Esophagus (tissue), 2 donors: ENCODE data around the gene FNIP1. TPM values are rescaled to one million over a fixed set of nuclear protein-coding genes. Genes with fewer than 3 reads are reported as not detected.

Experiments used
- H3K27ac ChIP-seq, 2 donors: one replicate each; pipeline ENCODE4 v1.5.1; 2013; ENCODE audit warnings: low read depth in 2 of 2, mild to moderate bottlenecking in 2 of 2, inconsistent platforms in 1 of 2, low read length in 1 of 2, moderate library complexity in 1 of 2
- H3K27me3 ChIP-seq, 2 donors: one replicate each; pipeline ENCODE4 v1.6.1; 2013; ENCODE audit warnings: low read length in 2 of 2, control low read depth in 1 of 2, mild to moderate bottlenecking in 1 of 2; ENCODE audit not compliant: insufficient read depth in 2 of 2, control insufficient read depth in 1 of 2
- H3K36me3 ChIP-seq, 2 donors: one replicate each; pipeline ENCODE4 v1.6.1; 2013; ENCODE audit warnings: low read length in 1 of 2; ENCODE audit not compliant: control insufficient read depth in 2 of 2, insufficient read depth in 2 of 2
- H3K4me1 ChIP-seq, 2 donors: one replicate each; pipeline ENCODE4 v1.6.1; 2013; ENCODE audit warnings: low read length in 1 of 2; ENCODE audit not compliant: control insufficient read depth in 2 of 2, insufficient read depth in 2 of 2
- H3K4me3 ChIP-seq, 2 donors: one replicate each; pipeline ENCODE4 v1.5.1; 2013; ENCODE audit warnings: low read length in 2 of 2, mild to moderate bottlenecking in 2 of 2, low read depth in 1 of 2, moderate library complexity in 1 of 2
- H3K9me3 ChIP-seq, 2 donors: one replicate each; pipeline ENCODE4 v1.6.1; 2013; ENCODE audit warnings: mild to moderate bottlenecking in 2 of 2, low read depth in 1 of 2, low read length in 1 of 2, moderate library complexity in 1 of 2; ENCODE audit not compliant: control insufficient read depth in 2 of 2, insufficient read depth in 1 of 2
- WGBS, 2 donors: extraction: QIAGEN DNeasy Blood & Tissue Kit; methylation state at CpG; one replicate each; pipeline ENCODE4 v1.1.7; 2013; 5-methylcytosine and 5-hydroxymethylcytosine counted together
- polyA plus RNA-seq, 2 donors: library from polyadenylated mRNA; stranded (reverse); fragments of 200-250 nt; gene quantifications; one replicate each; pipeline ENCODE4 v1.2.3, GENCODE V29; 2013
- donor health status: healthy with polysubstance abuse.
- donor health status: Bipolar disorder and iron deficiency.

The FNIP1 gene
- polyA plus RNA-seq, 2 donors, result 2.4 to 2.5 TPM

DNA sequence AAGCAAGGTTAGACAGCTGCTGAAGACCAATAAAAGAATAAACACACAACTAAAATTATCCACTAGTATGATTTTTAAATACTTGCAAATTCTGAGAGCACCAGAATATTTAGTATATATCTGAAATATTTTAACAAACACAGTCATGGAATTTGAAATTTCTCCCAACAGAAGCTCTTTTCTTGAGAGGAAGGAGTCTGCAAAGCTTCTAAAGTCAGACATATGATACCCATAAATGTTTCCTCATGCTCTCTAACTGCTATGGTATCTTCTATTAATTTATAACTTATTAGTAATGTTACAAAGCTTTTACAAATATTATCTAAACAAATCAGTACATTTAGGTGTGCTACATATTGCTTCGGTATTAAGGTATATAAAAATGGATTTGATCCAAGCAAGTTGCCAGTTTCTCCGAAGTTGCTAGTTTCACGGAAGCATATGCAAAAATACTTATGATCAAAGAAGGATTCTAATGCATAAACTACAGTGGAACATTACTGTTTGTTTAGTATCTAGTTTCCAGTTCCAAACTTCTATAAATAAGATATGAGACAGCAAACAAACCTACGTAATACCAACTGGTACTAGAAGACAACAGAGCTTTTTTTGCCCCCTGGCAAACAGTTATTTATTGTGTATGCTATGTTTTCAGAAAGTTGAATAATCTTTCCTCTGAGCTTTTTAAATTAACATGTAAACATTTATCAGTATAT, 22.0 kb downstream of the FNIP1 start:
- H3K9me3 ChIP-seq, result no peaks in the 10 kb centered on the region
- H3K36me3 ChIP-seq, result no peaks in the 10 kb centered on the region
- H3K4me1 ChIP-seq, result peaks cover 0 to 3% of the 10 kb centered on the region in 2 donors
- no peak overlapping the region for H3K4me3 ChIP-seq
- WGBS, 2 donors, result 64 to 76% methylated on average over 4 of the region's 4 CpGs
- H3K27ac ChIP-seq, result no peak overlapping the region
- no peaks in the 10 kb centered on the region for H3K27me3 ChIP-seq

DNA sequence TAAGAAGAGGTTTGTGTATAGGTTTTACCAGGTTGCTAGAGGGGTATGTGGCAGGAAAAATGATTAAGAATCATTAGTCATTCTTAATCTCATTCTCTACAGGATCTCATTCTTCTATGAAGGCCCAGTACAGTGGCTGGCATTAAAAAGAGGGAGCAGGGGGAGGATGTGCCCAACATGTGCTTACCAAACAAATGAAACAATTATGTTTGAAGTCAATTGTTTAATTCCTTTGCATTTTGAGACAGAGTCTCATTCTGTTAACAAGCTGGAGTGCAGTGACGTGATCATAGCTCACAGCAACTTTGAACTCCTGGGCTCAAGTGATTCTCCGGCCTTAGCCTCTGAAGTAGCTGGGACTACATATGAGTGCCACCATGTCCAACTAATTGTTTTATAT, 23.0 kb downstream of the FNIP1 start:
- Histone ChIP-seq H3K4me1 (peaks cover 0 to 3% of the 10 kb centered on the region in 2 donors), H3K4me3 (no peak overlapping the region), H3K27me3 (no peaks in the 10 kb centered on the region), H3K9me3 (no peaks in the 10 kb centered on the region), H3K27ac (no peak overlapping the region), H3K36me3 (no peaks in the 10 kb centered on the region)
- 86 to 91% methylated on average over 2 of the region's 2 CpGs for WGBS, 2 donors

DNA sequence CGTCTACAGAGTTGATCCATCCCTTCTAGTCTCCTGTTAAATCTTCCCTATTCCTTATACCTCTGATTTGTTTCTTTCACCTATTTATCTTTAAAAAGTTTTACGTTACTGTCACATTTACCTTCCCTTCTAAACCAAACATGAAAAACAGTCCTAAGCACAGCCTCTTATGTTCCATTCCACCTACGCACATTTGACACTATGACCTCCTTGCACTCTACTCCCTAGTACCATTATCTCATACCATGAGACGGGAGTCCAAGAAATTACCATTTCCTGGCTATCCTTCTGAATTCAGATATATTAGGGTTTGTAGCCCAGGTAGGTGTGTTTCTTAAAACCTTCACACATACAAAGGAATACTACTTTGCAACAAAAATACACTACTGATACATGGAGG, 25.1 kb downstream of the FNIP1 start:
- Histone ChIP-seq H3K9me3 (no peaks in the 10 kb centered on the region), H3K4me1 (peaks cover 2 to 3% of the 10 kb centered on the region in 2 donors), H3K36me3 (no peaks in the 10 kb centered on the region), H3K27me3 (no peaks in the 10 kb centered on the region), H3K4me3 (no peak overlapping the region), H3K27ac (no peak overlapping the region)
- WGBS, 2 donors, result 85 to 93% methylated on average over 4 of the region's 4 CpGs

DNA sequence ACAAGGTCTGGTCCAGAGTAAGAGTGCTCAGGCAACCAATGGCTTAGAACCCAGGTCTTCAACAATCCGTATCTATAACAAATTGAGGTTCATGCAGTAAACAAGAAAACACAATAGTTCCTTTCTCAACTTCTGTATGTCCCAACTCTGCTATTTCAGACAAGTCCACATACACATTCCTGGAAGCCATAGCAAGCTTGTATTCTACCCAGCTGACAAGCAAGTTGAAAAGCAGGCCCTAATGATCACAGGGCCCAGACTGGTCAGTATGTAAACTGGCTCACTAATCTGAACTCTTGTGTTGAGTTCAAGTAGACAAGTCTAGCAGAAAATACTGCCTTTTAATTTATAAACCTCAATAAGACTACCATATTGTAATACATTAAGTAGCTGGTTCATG, 26.9 kb downstream of the FNIP1 start:
- Histone ChIP-seq H3K4me1 (peaks cover 3 to 4% of the 10 kb centered on the region in 2 donors), H3K27ac (no peak overlapping the region), H3K9me3 (no peaks in the 10 kb centered on the region), H3K4me3 (no peak overlapping the region), H3K36me3 (no peaks in the 10 kb centered on the region), H3K27me3 (no peaks in the 10 kb centered on the region)
- WGBS, 2 donors, result 84 to 96% methylated on average over 1 of the region's 1 CpG

DNA sequence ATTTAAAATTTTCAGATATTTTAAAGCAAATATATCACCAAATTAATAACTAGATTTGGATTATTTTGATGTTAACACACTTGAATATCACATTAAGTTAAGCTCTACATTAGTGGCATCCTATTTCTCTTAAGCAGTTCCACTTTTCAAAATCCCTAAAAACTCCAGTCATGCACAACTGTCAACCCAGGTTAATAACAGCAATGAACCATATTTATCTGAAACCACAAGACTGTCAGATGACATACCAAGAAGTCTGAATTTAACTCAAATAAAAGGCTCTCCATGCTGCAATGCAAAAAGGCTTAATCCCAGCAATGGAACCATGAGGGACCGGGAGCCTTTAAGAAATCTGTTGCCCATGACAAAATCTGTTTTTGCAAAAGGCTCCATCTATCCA, 27.5 kb downstream of the FNIP1 start:
- Histone ChIP-seq H3K4me1 (peaks cover 3 to 4% of the 10 kb centered on the region in 2 donors), H3K36me3 (no peaks in the 10 kb centered on the region), H3K9me3 (no peaks in the 10 kb centered on the region), H3K4me3 (no peak overlapping the region), H3K27ac (no peak overlapping the region), H3K27me3 (no peaks in the 10 kb centered on the region)
- WGBS, 2 donors, result 74 to 88% methylated on average over 1 of the region's 1 CpG

DNA sequence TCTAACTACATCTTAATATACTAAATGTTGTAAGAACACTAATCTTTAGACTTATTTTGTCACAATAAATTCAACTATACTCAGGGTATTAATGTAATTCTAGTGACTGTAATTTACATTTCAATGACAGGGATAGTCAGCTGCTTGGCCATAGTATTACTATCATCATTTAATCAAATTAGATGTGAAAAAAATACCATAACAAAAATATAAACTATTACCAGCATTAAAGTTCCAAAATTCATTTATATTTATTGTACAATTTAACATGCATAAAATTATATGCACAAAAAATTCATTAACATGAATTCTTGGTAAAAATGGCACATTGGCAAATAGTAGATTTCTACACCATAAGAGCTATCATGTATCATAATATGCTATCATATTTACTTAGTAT, 28.9 kb downstream of the FNIP1 start:
- Histone ChIP-seq H3K4me3 (no peak overlapping the region), H3K4me1 (peaks cover 0 to 4% of the 10 kb centered on the region in 2 donors)

DNA sequence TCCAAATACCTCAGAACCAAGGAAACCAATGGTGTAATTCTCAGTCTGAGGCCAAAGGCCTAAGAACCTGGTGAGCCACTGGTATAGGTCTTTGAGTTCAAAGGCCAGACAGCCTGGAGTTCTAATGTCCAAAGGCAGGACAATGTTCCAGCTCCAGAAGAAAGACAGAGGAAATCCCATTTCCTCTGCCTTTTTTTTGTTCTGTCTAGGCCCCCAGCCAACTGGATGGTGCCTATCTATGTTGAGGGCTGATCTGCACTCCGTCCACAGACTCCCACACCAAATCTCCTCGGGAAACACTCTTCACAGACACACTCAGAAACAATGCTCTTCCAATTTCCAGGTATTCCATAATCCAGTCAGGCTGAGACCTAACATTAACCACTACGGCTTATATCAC, 30.1 kb downstream of the FNIP1 start:
- H3K4me1 ChIP-seq, result peaks cover 0 to 4% of the 10 kb centered on the region in 2 donors
- no peak overlapping the region for H3K4me3 ChIP-seq
- H3K36me3 ChIP-seq, result no peaks in the 10 kb centered on the region
- H3K27ac ChIP-seq, result no peak overlapping the region
- 85 to 87% methylated on average over 3 of the region's 3 CpGs for WGBS, 2 donors
- H3K9me3 ChIP-seq, result peaks cover 0 to 3% of the 10 kb centered on the region in 2 donors
- H3K27me3 ChIP-seq, result no peaks in the 10 kb centered on the region

More for the DNA sequence above, 28.9 kb downstream of the FNIP1 start:
- H3K9me3 ChIP-seq, result peaks cover 0 to 3% of the 10 kb centered on the region in 2 donors
- H3K36me3 ChIP-seq, result no peaks in the 10 kb centered on the region
- H3K27me3 ChIP-seq, result no peaks in the 10 kb centered on the region
- no peak overlapping the region for H3K27ac ChIP-seq

DNA sequence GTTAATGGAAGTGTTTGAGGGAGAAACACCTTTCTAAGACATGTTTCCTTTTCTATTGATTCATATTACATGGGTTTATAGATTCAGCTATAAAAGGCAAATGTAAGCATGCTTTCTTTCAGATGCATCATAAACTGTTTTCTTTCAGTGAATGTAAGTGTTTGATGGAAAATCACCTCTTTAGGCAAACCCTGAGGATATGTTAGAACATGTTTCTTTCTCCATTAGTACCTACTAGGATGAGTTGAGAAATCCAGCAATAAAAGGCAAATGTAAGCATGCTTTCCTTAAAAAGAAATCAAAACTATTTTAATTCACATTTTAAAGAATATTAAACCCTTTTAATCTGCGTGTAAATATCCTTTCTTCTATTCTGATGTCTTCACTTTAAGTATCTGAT, 31.6 kb downstream of the FNIP1 start:
- H3K36me3 ChIP-seq, result no peaks in the 10 kb centered on the region
- H3K27ac ChIP-seq, result no peak overlapping the region
- H3K9me3 ChIP-seq, result peaks cover 0 to 3% of the 10 kb centered on the region in 2 donors
- no peaks in the 10 kb centered on the region for H3K27me3 ChIP-seq
- WGBS, 2 donors, result 53 to 55% methylated on average over 1 of the region's 1 CpG
- peaks cover 0 to 4% of the 10 kb centered on the region in 2 donors for H3K4me1 ChIP-seq
- H3K4me3 ChIP-seq, result no peak overlapping the region

DNA sequence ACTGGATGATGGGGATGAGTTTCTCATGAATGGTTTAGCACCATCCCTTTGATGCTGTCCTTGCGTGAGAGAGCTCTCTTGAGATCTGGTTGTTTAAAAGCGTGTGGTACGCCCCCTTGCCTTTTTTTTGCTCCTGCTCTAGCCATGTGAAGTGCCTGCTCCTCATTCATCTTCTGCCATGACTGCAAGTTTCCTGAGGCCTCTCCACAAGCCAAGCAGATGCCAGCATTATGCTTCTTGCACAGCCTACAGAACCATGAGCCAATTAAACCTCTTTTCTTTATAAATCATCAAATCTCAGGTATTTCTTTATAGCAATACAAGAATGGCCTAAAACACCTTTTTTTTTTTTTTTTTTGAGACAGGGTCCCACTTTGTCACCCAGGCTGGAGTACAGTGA, 32.8 kb downstream of the FNIP1 start:
- 95 to 96% methylated on average over 3 of the region's 3 CpGs for WGBS, 2 donors
- Histone ChIP-seq H3K4me3 (no peak overlapping the region), H3K4me1 (peaks cover 0 to 4% of the 10 kb centered on the region in 2 donors)

DNA sequence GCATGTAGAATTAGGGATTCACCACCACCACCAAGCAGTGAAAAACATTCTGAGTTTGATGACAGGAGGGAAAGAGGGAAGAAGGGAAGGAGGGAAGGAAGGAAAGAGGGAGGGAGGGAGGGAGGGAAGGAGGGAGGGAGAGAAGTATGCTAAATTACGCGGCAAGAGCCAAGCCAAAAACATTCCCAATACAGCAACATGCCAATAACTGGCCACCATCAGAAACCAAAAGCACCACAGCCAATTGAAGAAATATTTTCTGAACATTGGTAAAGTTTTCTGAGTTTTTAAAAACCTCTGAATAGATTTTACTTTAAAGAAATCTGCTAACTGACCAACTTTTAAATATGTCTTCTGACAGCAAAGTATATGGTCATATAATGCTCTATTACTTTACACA, 36.0 kb downstream of the FNIP1 start:
- WGBS, 2 donors, result 86 to 94% methylated on average over 2 of the region's 2 CpGs
- no peaks in the 10 kb centered on the region for H3K4me1 ChIP-seq

More for the DNA sequence above, 32.8 kb downstream of the FNIP1 start:
- H3K27me3 ChIP-seq, result no peaks in the 10 kb centered on the region
- no peaks in the 10 kb centered on the region for H3K36me3 ChIP-seq
- H3K9me3 ChIP-seq, result peaks cover 0 to 3% of the 10 kb centered on the region in 2 donors
- H3K27ac ChIP-seq, result no peak overlapping the region

More for the DNA sequence above, 36.0 kb downstream of the FNIP1 start:
- no peaks in the 10 kb centered on the region for H3K27me3 ChIP-seq
- H3K36me3 ChIP-seq, result no peaks in the 10 kb centered on the region
- H3K4me3 ChIP-seq, result no peak overlapping the region
- H3K9me3 ChIP-seq, result peaks cover 0 to 3% of the 10 kb centered on the region in 2 donors
- H3K27ac ChIP-seq, result no peak overlapping the region
